ENCODE data around the gene KCNK4.
A peak's percentile ranks its signal among the peaks of the same experiment; 100 is the strongest.

Gene KCNK4

DNA sequence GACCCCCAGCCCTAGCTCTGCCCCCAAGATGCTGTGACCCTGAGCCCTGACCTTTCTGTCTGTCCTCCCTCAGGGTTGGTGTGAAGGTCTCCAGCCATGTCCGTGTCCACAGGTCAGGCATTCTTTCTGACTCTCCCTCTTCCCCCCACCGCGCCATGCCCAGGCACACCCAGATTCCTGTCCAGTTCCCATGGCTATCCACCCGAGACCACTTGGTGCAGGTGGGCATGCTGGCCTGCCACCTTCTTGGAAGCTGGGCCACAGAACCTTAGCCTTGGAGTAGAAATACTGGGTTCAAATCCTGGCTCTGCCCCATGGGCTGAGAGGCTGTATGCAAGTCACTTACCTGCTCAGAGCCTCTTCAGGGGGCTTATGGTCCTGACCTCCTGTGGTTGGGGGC is 42.1 kb upstream of the KCNK4 start:
- no peak for DNase-seq
- Mint-ChIP-seq H3K27me3 (ENCODE audit: low read depth, poor library complexity) (peaks cover 3% of the 10 kb centered on the region), H3K27ac (no peak overlapping the region), H3K4me1 (peaks cover 47% of the 10 kb centered on the region), H3K9me3 (no peaks in the 10 kb centered on the region), H3K36me3 (ENCODE audit: low read depth) (no peaks in the 10 kb centered on the region), H3K4me3 (no peak overlapping the region)
- TF ChIP-seq, protein P1, sequence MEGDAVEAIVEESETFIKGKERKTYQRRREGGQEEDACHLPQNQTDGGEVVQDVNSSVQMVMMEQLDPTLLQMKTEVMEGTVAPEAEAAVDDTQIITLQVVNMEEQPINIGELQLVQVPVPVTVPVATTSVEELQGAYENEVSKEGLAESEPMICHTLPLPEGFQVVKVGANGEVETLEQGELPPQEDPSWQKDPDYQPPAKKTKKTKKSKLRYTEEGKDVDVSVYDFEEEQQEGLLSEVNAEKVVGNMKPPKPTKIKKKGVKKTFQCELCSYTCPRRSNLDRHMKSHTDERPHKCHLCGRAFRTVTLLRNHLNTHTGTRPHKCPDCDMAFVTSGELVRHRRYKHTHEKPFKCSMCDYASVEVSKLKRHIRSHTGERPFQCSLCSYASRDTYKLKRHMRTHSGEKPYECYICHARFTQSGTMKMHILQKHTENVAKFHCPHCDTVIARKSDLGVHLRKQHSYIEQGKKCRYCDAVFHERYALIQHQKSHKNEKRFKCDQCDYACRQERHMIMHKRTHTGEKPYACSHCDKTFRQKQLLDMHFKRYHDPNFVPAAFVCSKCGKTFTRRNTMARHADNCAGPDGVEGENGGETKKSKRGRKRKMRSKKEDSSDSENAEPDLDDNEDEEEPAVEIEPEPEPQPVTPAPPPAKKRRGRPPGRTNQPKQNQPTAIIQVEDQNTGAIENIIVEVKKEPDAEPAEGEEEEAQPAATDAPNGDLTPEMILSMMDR (IDR thresholded peaks at IDR 0.05): no peak

DNA sequence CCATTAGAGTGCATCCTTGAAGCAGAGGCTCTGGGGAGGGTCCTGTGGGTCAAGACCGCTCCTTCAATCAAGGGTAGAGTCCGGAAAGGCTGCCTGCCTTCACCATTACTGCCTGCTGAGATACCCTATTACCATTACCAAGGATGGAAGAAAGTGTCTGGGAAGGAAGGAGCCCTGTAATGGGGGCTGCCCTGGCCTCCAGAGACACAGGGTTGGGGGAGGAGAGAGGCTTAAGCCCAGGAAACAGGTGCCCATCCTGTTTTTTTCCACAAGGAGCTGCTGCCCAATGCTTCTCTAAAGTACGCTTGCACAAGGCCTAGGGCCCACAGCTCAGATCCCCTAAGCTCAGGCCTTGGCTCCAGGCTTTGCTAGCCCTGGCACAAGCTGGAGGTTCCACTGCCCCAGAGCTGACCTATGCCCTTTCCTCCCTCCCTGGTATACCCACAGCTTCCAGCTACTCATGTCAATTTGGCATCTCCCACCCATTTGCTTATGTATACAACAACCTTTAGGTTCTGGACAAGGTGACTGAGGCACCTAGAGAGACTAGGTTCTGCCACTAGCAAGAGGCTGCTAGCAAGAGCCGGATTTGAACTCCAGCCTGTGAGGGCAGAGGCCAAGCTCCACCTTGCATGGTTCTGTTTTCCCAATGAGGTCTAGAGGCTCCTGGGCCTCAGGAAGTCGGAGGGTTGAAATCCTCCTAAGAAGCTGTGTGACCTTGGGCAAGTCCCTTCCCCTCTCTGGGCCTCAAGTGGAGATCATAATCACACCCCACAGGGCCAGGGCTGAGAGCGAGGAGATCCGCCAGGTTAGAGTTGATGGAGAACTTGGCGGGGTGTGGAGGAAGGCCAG is 41.3 kb upstream of the KCNK4 start:
- H3K4me3 Mint-ChIP-seq: peak overlapping the region; percentile 34
- H3K27ac Mint-ChIP-seq: no peak overlapping the region

DNA sequence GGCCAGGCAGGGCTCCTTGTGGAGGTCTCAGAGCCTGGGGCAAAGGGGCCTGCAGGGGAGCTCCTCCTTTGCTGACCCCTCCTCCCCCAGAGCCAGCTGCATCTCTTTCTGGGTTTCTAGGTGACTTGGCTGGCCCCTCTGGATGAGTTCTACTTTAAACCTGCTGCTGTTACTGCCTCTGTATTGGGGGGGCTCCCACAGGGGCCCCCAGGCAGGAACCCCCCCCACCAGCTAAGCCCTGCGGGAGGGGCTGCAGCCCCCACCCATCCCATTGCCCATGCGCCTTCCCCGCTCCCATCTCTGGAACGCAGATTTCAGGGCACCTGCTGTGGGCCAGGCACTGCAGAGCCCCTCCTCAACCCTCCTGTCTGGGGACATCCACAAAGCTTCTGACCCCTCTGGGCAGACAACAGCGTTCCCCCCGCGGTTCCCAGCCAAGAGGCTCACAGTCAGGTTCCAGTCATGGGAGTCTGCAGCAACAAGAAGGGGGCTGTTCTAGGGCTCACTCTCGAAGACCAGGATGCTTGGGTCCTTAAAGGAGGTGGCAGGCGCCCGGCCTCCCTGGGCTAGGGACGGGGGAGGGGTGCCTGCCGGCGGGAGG is 40.6 kb upstream of the KCNK4 start:
- TF ChIP-seq, protein P1 (IDR thresholded peaks at IDR 0.05): no peak
- no peak for DNase-seq
- Mint-ChIP-seq H3K36me3 (ENCODE audit: low read depth) (no peaks in the 10 kb centered on the region), H3K27ac (no peak overlapping the region), H3K4me1 (peaks cover 49% of the 10 kb centered on the region), H3K27me3 (ENCODE audit: low read depth, poor library complexity) (peaks cover 3% of the 10 kb centered on the region), H3K4me3 (peak overlapping the region; percentile 80), H3K9me3 (no peaks in the 10 kb centered on the region)

More for the DNA sequence above, 41.3 kb upstream of the KCNK4 start:
- no peaks in the 10 kb centered on the region for H3K36me3 Mint-ChIP-seq (ENCODE audit: low read depth)
- H3K4me1 Mint-ChIP-seq: peaks cover 45% of the 10 kb centered on the region
- no peak for DNase-seq
- H3K27me3 Mint-ChIP-seq (ENCODE audit: low read depth, poor library complexity): peaks cover 3% of the 10 kb centered on the region
- TF ChIP-seq, protein P1 (IDR thresholded peaks at IDR 0.05): no peak
- H3K9me3 Mint-ChIP-seq: no peaks in the 10 kb centered on the region

DNA sequence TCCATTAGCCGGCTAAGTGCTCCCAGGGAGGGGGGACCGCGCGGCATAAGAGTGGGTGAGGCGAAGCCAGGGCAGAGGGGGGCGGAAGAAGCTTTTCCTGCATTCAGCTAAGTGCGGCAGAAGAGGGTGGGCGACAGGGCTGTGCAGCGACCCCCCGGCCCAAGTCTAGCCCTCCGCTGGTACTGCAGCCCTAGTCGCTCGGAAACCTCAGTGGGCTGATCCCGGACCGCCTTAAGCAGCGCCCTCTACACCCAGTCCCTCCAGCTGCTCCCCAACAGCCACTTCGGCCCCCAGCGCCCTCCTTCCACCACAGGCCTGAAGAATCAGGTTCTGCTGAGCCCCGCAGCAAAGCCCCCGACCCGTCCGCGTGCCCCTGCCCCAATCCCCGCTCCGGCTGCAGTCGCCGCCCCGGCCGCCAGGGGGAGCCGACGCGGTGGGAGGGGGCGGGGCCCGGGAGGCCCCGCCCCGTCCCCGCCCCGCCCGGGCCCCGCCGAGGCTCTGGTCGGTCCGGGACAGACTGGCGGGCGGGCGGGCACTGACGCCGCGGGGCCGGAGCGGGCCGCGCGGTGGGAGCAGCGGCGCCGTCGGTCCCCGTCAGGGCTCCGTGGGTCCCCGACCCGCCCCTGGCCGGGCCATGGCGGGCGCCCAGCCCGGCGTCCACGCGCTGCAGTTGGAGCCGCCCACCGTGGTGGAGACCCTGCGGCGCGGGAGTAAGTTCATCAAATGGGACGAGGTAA is 39.9 kb upstream of the KCNK4 start, which contains the start of gene PLCB3:
TSS of gene PLCB3 (plus strand) at position 515 of the 737 bp plus-strand sequence. CDS start at position 635, 120 bp downstream.
- Mint-ChIP-seq H3K4me1 (peaks cover 49% of the 10 kb centered on the region), H3K4me3 (peak within 1 kb of the TSS; percentile 92), H3K27ac (no peak within 1 kb of the TSS), H3K36me3 (ENCODE audit: low read depth) (no peaks in the 10 kb centered on the region), H3K27me3 (ENCODE audit: low read depth, poor library complexity) (peaks cover 3% of the 10 kb centered on the region), H3K9me3 (no peaks in the 10 kb centered on the region)
- DNase-seq: peak; percentile 79
- TF ChIP-seq, protein P1 (IDR thresholded peaks at IDR 0.05): peak; percentile 47

DNA sequence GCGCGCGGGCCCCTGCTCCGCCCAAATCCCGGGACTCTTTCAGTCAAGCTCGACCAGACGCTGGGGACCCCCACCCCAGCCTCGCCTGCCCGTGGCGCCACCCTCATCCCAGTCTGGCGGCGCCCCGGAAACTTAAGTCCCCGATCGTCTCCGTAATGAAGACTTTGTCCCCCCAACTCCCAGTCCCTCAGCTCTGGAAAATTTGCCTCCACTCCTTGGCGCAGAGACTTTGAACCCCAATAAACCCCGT is 39.4 kb upstream of the KCNK4 start:
- DNase-seq: no peak
- H3K4me3 Mint-ChIP-seq: peak overlapping the region; percentile 92
- no peaks in the 10 kb centered on the region for H3K9me3 Mint-ChIP-seq
- H3K27ac Mint-ChIP-seq: no peak overlapping the region
- TF ChIP-seq, protein P1 (IDR thresholded peaks at IDR 0.05): no peak
- peaks cover 49% of the 10 kb centered on the region for H3K4me1 Mint-ChIP-seq
- H3K36me3 Mint-ChIP-seq (ENCODE audit: low read depth): no peaks in the 10 kb centered on the region
- peaks cover 3% of the 10 kb centered on the region for H3K27me3 Mint-ChIP-seq (ENCODE audit: low read depth, poor library complexity)
